Measurements from ENCODE around the gene PCSK5. TPM values are rescaled to one million over a fixed set of nuclear protein-coding genes. Genes with fewer than 3 reads are reported as not detected.

The PCSK5 gene
- polyA plus RNA-seq, 1 donor (not counting 4 experiments of a cell fraction or from before 2014, with no cell fraction given) = 1.9 TPM

DNA sequence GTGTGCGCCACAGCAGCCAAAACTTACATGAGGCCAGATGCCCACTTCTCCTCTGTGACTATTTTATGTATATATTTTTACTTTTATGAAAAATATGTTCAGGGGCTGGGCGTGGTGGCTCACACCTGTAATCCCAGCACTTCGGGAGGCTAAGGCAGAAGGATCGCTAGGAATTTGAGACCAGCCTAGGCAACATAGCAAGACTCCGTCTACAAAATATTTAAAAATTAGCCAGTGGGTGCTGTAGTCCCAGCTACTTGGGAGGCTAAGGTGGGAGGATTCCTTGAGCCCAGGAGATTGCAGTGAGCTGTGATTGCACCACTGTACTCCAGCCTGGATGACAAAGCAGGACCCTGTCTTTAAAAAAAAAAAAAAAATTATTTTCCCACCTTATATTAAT lies 420.5 kb downstream of the PCSK5 start:
- dilution Hi-C loops (cut with MboI; ENCODE audit: extremely low pct_ligation_motif_present, low sequenced_read_pairs) = no loop called here
- DNase-seq (ENCODE audit: low read depth, low spot score) (no peak), FAIRE-seq (no peak)
- Histone ChIP-seq H3K4me3 (ENCODE audit: control insufficient read depth in 2 of 3, extremely low read depth in 1 of 3, insufficient read depth in 2 of 3, low read depth in 1 of 3, low read length in 3 of 3) (no peak overlapping the region), H2AFZ (ENCODE audit: control insufficient read depth, low read length) (no peak overlapping the region), H3K9me3 (ENCODE audit: control insufficient read depth, low read depth, low read length) (no peaks in the 10 kb centered on the region), H4K20me1 (ENCODE audit: control insufficient read depth, extremely low read depth, insufficient read depth, low read length) (no peaks in the 10 kb centered on the region), H3K27ac (ENCODE audit: control insufficient read depth, insufficient read depth, low read length) (no peak overlapping the region), H3K79me2 (ENCODE audit: control insufficient read depth, insufficient read depth, low read length) (no peaks in the 10 kb centered on the region), H3K9ac (ENCODE audit: control insufficient read depth, extremely low read depth, insufficient read depth, low read length) (no peak overlapping the region), H3K27me3 (ENCODE audit: control insufficient read depth, extremely low read depth, insufficient read depth, low read length) (no peaks in the 10 kb centered on the region), H3K4me1 (ENCODE audit: control insufficient read depth, extremely low read depth, insufficient read depth, low read length) (peaks cover under 1% of the 10 kb centered on the region), H3K36me3 (ENCODE audit: control insufficient read depth in 2 of 2, extremely low read depth in 1 of 2, insufficient read depth in 2 of 2, low read length in 2 of 2) (no peaks in the 10 kb centered on the region), H3K4me2 (ENCODE audit: control insufficient read depth, extremely low read depth, insufficient read depth, low read depth, low read length) (no peak overlapping the region), H3K9me1 (ENCODE audit: control insufficient read depth, extremely low read depth, insufficient read depth, low read length) (no peaks in the 10 kb centered on the region)
- no peak for TF ChIP-seq EZH2 (IDR thresholded peaks at IDR 0.05; ENCODE audit: low read length)
- no peak for TF ChIP-seq CTCF (optimal IDR thresholded peaks at IDR 0.05 in 1 of 3, IDR thresholded peaks at IDR 0.05 in 1 of 3, conservative IDR thresholded peaks at IDR 0.05 in 1 of 3; ENCODE audit: extremely low read depth in 1 of 3, insufficient read depth in 2 of 3, low read length in 3 of 3)

- no peak for FAIRE-seq
- DNase-seq (ENCODE audit: low read depth, low spot score) = no peak
- Histone ChIP-seq H4K20me1 (ENCODE audit: control insufficient read depth, extremely low read depth, insufficient read depth, low read length) (no peaks in the 10 kb centered on the region), H3K79me2 (ENCODE audit: control insufficient read depth, insufficient read depth, low read length) (no peaks in the 10 kb centered on the region), H3K9me3 (ENCODE audit: control insufficient read depth, low read depth, low read length) (no peaks in the 10 kb centered on the region), H3K4me1 (ENCODE audit: control insufficient read depth, extremely low read depth, insufficient read depth, low read length) (peaks cover 5% of the 10 kb centered on the region), H3K9me1 (ENCODE audit: control insufficient read depth, extremely low read depth, insufficient read depth, low read length) (no peaks in the 10 kb centered on the region), H3K27ac (ENCODE audit: control insufficient read depth, insufficient read depth, low read length) (no peak overlapping the region), H3K4me3 (ENCODE audit: control insufficient read depth in 2 of 3, extremely low read depth in 1 of 3, insufficient read depth in 2 of 3, low read depth in 1 of 3, low read length in 3 of 3) (no peak overlapping the region), H3K27me3 (ENCODE audit: control insufficient read depth, extremely low read depth, insufficient read depth, low read length) (no peaks in the 10 kb centered on the region), H3K9ac (ENCODE audit: control insufficient read depth, extremely low read depth, insufficient read depth, low read length) (no peak overlapping the region), H3K4me2 (ENCODE audit: control insufficient read depth, extremely low read depth, insufficient read depth, low read depth, low read length) (no peak overlapping the region), H2AFZ (ENCODE audit: control insufficient read depth, low read length) (no peak overlapping the region), H3K36me3 (ENCODE audit: control insufficient read depth in 2 of 2, extremely low read depth in 1 of 2, insufficient read depth in 2 of 2, low read length in 2 of 2) (no peaks in the 10 kb centered on the region)
- TF ChIP-seq CTCF (optimal IDR thresholded peaks at IDR 0.05 in 1 of 3, IDR thresholded peaks at IDR 0.05 in 1 of 3, conservative IDR thresholded peaks at IDR 0.05 in 1 of 3; ENCODE audit: extremely low read depth in 1 of 3, insufficient read depth in 2 of 3, low read length in 3 of 3) (no peak), EZH2 (IDR thresholded peaks at IDR 0.05; ENCODE audit: low read length) (no peak)
- dilution Hi-C loops (cut with MboI; ENCODE audit: extremely low pct_ligation_motif_present, low sequenced_read_pairs) = no loop called here
Observed at GRCh38 chr9:76311537-76311936, 421.1 kb downstream of the PCSK5 start.
